Measurements from ENCODE around the gene CUX1.

The CUX1 gene

DNA sequence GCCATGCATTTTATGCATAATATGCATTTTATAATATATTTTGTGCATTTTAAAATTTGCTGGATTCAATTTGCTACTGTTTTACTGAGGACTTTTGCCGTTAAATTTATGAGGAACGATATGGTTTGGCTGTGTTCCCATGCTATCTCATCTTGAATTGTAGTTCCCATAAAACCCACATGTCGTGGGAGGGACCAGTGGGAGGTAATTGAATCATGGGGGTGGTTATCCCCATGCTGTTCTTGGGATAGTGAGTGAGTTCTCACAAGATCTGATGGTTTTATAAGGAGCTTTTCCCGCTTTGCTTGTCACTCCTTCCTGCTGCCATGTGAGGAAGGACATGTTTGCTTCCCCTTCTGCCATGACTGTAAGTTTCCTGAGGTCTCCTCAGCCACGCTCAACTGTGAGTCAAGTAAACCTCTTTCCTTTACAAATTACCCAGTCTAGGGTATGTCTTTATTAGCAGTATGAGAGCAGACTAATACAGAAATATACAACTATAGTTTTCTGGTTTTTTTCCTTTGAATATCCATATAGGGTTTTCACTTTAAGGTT, 267.9 kb downstream of the CUX1 start:
- no peak for DNase-seq

DNA sequence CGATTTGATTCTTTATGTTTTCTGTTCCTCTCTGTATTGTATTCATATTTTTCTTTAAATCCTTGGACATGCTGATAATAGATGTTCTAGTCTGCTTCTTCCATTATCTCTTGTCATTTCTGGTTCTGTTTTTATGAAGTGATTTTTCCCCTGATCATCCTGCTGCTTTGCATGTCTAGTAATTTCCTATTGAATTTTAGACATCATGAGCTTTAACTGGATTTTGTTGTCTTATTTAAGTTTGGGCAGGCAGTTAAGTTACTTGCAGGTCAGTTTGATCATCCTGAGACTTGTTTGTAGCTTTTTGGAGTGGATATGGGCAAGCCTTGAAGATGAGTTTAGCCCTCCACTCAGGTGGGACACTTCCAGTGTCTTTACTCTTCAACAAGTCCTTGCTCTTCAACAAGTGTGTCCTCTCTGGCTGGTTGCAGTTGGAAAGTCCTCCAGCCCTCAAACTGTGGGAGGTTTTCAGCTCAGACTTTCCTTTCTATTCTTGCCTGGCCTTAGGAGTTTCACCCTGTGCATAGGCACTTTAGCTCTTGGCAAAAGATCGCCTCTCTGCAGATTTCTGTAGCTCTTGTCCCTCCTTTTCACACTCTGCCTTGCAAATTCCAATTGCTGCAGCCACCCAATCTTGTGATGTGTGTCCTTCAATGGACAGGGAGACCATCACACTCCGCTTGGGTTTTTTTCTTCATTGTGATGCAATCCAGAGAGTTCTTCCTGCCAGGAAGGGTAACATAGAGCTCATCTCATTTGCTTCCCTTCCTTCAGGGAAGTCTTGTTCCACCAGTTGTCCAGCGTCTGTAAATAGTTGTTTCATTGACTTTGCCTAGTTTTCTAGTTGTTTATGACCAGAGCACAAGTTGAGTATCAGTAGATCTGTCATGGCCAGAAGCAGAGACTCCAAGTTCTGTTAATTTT, 272.0 kb downstream of the CUX1 start:
- DNase-seq = no peak

DNA sequence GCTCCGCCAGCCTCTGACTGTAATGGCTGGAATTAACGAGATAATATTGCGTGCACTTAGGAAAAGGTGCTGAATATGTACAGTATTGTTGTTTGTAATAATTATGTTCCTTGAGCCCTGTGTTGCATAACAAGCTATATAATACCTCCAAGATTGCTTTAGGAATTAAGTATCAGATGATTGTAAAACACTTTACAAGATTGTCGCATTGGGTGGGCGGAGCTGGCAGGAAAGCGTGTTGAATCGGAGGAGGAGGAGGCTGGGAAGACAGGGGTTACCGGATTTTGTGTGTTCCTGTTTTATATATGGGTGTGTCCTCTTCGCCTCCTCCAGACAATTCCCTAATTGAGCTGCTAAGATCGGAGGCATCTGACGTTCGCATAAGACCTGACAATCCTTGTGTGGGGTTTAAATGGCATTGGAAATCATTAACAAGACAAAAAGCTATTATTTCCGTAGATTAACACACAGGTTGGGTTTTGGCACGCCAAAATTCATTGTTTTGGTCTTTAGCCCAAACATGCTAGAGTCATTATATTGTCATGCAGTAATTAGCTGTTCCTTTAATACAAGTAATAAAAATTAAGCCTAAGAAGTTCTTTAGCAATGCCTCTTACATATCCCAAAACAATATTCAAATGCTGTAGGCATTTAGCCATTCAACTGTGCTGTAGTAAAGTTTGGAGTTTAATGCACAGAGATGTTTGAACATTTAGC, 276.3 kb downstream of the CUX1 start:
- DNase-seq = no peak

DNA sequence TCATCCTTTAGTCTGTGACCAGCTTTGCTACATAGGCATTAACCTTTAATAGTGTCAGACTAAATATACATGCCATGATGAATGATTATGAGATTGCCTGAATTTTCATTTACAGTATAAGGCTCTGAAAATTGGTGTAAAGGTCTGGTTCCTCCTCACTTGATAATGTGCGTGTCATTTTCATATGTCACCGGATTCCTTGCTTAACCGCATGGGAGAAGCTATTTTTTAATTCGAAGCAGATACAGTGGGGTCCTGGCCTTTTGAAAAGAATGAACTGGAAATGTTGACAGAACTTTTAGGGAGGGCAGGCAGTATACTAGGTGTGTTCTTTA, 276.9 kb downstream of the CUX1 start:
- DNase-seq = no peak

GRCh38 chr7:102095321-102096011, 278.0 kb downstream of the CUX1 start:
- DNase-seq = no peak

- DNase-seq = no peak
These were observed 278.5 kb downstream of the CUX1 start for GRCh38 chr7:102096012-102096332.

DNA sequence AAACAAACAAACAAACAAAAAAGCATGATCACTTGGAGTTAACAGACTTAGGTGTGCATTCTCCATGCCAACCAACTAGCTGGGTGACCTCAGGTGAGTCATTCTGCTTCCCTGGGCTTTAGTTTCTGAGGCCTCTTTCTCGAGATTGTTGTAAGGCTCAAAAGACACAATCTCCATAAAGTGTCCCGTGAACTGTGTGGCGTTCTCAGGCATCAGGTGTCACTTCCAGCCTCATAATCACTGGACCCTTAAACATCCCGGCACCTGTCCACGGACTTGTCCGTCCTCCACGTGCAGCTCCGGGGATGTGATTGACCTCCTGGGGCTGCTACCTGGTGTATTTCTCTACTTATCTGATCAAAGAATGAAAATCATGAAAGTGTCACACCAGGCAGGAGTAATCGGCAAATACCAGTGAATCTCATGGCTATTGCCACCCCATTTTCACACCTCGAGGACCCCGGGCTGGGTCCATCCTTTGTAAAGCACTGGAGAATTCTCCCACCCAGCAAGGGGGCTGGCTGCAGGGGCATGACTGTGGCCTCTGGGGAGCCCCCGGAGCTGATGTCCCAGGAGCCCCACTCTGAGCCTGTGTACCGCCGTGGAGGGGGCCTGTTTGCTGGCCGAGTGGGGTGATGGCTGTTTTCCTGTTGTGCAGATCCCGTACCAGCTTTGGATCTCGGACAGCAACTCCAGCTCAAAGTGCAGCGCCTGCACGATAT, 279.4 kb downstream of the CUX1 start:
- no peak for DNase-seq

DNA sequence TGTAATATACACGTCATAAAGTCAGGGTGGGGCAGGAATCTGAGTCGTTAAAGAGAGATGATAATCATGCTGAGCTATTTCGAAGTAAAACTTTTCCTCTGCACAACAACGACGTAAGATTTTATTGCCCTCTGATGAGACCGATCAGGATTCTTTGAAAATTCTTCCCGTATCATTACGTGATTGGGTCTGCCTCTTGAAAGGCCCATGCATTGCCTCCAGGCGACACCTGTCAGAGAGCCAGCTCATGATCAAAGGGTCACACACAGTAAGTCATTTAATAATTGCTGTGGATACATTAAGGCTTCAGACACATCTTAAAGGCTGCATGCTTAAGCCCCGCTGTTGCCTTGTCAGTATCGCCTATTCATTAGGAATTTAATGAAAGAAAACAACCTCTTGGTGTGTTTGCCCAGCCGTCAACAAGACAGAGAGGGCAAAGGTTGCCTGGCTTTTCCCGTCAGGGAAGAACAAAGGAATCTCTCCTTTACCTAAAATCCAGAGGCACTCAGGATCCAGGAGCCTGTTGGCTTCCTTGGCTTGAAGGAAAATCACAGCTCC, 280.3 kb downstream of the CUX1 start:
- DNase-seq = no peak

- no peak for DNase-seq
These were observed 281.6 kb downstream of the CUX1 start for GRCh38 chr7:102098986-102099385.

GRCh38 chr7:102099474-102099873, 282.0 kb downstream of the CUX1 start:
- DNase-seq = no peak

DNA sequence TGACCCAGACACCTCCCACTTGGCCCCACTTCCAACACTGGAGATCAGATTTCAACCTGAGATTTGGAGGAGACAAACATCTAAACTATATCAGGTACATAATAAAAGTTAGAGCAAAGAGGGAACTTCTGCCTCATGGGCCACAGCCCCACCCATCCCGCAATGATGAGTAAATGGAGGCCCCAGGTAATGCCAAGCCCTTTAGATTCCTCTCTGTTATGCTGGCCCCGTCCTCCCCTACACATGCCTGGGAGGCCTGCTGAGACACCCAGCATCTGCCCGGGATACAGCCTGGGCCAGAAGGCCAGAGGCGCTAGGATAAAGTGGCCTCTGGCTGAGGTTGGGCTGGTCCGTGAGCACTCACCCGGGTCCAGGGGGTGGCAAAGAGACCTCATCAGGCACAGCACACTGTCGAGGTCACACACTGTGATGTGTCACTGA, 283.7 kb downstream of the CUX1 start:
- DNase-seq = no peak

GRCh38 chr7:102101926-102102325, 284.5 kb downstream of the CUX1 start:
- no peak for DNase-seq

- DNase-seq = no peak
These were observed 285.6 kb downstream of the CUX1 start for GRCh38 chr7:102103027-102103372.

DNA sequence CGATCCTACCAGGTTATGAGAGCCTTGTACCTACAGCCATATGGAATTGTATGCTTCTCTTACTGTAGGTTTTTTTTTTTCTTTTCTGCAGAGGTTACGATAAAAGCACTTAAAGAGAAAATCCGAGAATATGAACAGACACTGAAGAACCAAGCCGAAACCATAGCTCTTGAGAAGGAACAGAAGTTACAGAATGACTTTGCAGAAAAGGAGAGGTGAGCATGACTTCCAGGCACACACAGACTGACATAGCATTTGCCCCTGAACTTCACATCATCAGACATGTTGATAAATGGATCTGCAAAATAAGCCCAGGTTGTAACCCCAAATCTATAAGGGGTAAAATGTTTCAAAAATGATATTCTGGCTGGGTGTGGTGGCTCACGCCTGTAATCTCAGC, 286.8 kb downstream of the CUX1 start:
- no peak for DNase-seq

- no peak for DNase-seq
These were observed 289.2 kb downstream of the CUX1 start for GRCh38 chr7:102106625-102107024.

GRCh38 chr7:102107474-102108104, 290.2 kb downstream of the CUX1 start:
- no peak for DNase-seq

GRCh38 chr7:102111061-102112041, 293.9 kb downstream of the CUX1 start:
- no peak for DNase-seq

GRCh38 chr7:102115181-102115580, 297.8 kb downstream of the CUX1 start:
- DNase-seq = no peak

DNA sequence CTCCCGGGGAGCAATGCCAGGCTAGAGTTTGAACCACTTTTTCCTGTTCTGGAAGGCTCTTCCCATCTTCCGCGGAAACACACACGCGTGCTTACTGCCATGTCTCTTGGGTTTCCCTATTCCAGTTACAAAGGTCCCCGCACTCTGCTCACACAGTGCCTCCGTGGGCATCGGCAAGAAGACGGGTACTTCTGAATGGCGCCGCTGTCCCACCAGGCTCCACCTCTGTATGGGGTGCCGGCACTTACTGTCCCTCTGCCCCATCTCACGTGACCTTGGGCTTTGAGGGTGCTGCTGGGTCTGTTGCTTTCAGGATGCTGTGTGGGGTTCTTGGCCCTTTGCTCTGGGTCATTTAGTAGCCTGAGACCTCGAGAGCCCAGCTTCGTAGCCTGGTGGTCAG, 298.5 kb downstream of the CUX1 start:
- DNase-seq = no peak

DNA sequence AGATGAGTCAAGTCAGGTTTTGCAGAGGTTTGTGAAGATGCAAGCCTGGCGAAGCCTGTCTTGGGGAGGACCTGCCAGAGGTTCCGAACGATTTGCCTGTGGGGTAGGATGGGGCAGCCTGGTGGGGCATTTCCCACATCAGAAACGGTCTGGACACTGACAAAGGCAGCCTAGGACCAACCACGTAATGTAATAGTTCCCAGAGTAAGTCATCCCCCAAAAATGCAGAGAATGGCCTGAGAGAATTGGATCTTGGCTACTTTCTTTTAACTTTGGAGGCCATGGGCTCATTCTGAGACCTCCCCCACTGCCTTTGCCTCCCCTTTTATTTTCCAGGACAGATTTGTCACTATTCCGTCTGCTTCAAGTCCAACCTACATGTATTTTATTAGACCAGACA, 300.3 kb downstream of the CUX1 start:
- no peak for DNase-seq

DNA sequence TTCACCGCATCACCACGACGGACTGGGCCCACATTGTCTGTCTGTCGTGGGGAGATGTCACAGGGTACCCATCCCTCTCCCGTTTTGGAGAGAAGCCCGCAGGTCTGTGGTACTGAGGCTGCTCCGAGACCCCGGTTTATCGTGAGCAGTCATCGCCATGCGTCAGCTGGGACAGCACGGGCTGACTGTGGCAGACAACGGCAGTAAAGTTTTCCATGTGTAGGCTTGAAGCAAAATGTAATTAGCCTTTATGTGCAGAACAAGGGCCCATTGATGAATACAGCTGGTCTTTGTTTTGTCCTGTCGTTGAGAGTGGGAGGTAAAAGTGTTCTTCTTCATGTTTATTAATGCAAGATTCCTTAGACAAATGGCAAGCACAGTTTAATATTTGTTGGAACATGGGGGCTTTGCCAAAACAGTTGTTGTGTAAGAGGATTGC, 301.8 kb downstream of the CUX1 start:
- no peak for DNase-seq
